Liver (tissue), 9 donors: ENCODE data around the gene NOX3. TPM values are rescaled to one million over a fixed set of nuclear protein-coding genes. Genes with fewer than 3 reads are reported as not detected.

Experiments
- DNase-seq: peaks from one replicate; pipeline ENCODE4 v3.0.0-alpha.2; 2017; ENCODE audit warnings: low spot score
- H3K27ac ChIP-seq, 2 donors: one replicate each; pipeline ENCODE4 v1.7.0; 2013; ENCODE audit warnings: inconsistent platforms in 2 of 2, low read length in 2 of 2, control low read depth in 1 of 2, low read depth in 1 of 2, mild to moderate bottlenecking in 1 of 2
- H3K27me3 ChIP-seq, 4 donors: one replicate each; pipeline versions ENCODE4 v1.6.1 to v1.7.0; 2013; ENCODE audit warnings: low read length in 3 of 4, inconsistent platforms in 1 of 4, mild to moderate bottlenecking in 1 of 4, moderate library complexity in 1 of 4; ENCODE audit not compliant: control insufficient read depth in 4 of 4, insufficient read depth in 4 of 4
- H3K36me3 ChIP-seq, 4 donors: one replicate each; pipeline versions ENCODE4 v1.6.1 to v1.7.0; 2013; ENCODE audit warnings: low read length in 3 of 4, mild to moderate bottlenecking in 3 of 4, low read depth in 1 of 4, moderate library complexity in 1 of 4; ENCODE audit not compliant: control insufficient read depth in 4 of 4, insufficient read depth in 3 of 4
- H3K4me1 ChIP-seq, 4 donors: one replicate each; pipeline versions ENCODE4 v1.6.1 to v1.7.0; 2013; ENCODE audit warnings: low read length in 3 of 4, mild to moderate bottlenecking in 3 of 4, moderate library complexity in 1 of 4; ENCODE audit not compliant: control insufficient read depth in 4 of 4, insufficient read depth in 4 of 4
- H3K4me3 ChIP-seq, 3 donors: one replicate each; pipeline versions ENCODE4 v1.6.1 to v1.7.0; 2013; ENCODE audit warnings: low read length in 3 of 3, control low read depth in 1 of 3, low read depth in 1 of 3, mild to moderate bottlenecking in 1 of 3
- H3K9ac ChIP-seq, 2 donors: one replicate each; pipeline ENCODE4 v1.7.0; 2013; ENCODE audit warnings: low read length in 2 of 2, mild to moderate bottlenecking in 2 of 2, moderate library complexity in 2 of 2, control low read depth in 1 of 2, low read depth in 1 of 2
- H3K9me3 ChIP-seq, 4 donors: one replicate each; pipeline versions ENCODE4 v1.6.1 to v1.7.0; 2013; ENCODE audit warnings: low read length in 3 of 4; ENCODE audit not compliant: control insufficient read depth in 4 of 4
- FOXA1 ChIP-seq: IDR thresholded peaks from 2 replicates; pipeline ENCODE4 v1.6.1; 2016; ENCODE audit warnings: antibody characterized with exemption
- FOXA2 ChIP-seq: IDR thresholded peaks from 2 replicates; pipeline ENCODE4 v1.6.1; 2016; ENCODE audit warnings: antibody characterized with exemption
- GABPA ChIP-seq, 2 donors: IDR thresholded peaks in 1 of 2; conservative IDR thresholded peaks in 1 of 2; 2 replicates each; pipeline ENCODE4 v1.6.1; 2016; ENCODE audit warnings: antibody characterized with exemption in 2 of 2, mild to moderate bottlenecking in 1 of 2, moderate library complexity in 1 of 2
- HNF4A ChIP-seq, 2 donors: conservative IDR thresholded peaks; 2 replicates each; pipeline ENCODE4 v1.6.1; 2016; ENCODE audit warnings: antibody characterized with exemption in 2 of 2, mild to moderate bottlenecking in 2 of 2
- HNF4G ChIP-seq: IDR thresholded peaks from 2 replicates; pipeline ENCODE4 v1.6.1; 2016; ENCODE audit warnings: antibody characterized with exemption
- JUND ChIP-seq, 2 donors: IDR thresholded peaks; 2 replicates each; pipeline ENCODE4 v1.6.1; 2016; ENCODE audit warnings: antibody characterized with exemption in 2 of 2
- RAD21 ChIP-seq, 2 donors: IDR thresholded peaks; 2 replicates each; pipeline ENCODE4 v1.6.1; 2016; ENCODE audit warnings: antibody characterized with exemption in 2 of 2, mild to moderate bottlenecking in 2 of 2
- RXRA ChIP-seq, 2 donors: IDR thresholded peaks; 2 replicates each; pipeline ENCODE4 v1.6.1; 2017 to 2018; ENCODE audit warnings: antibody characterized with exemption in 2 of 2, mild to moderate bottlenecking in 1 of 2
- SP1 ChIP-seq: IDR thresholded peaks from 2 replicates; pipeline ENCODE4 v1.6.1; 2018; ENCODE audit warnings: antibody characterized with exemption, mild to moderate bottlenecking
- TAF1 ChIP-seq: conservative IDR thresholded peaks from 2 replicates; pipeline ENCODE4 v1.6.1; 2016; ENCODE audit warnings: antibody characterized with exemption, mild to moderate bottlenecking
- YY1 ChIP-seq: IDR thresholded peaks from 2 replicates; pipeline ENCODE4 v1.6.1; 2016; ENCODE audit warnings: antibody characterized with exemption, mild to moderate bottlenecking
- WGBS: extraction: QIAGEN DNeasy Blood & Tissue Kit; methylation state at CpG from one replicate; pipeline ENCODE4 v1.1.7; 2013; 5-methylcytosine and 5-hydroxymethylcytosine counted together
- polyA plus RNA-seq, 2 donors: library from polyadenylated mRNA; stranded (reverse) in 1 of 2; unstranded in 1 of 2; fragments of 200-250 nt in 1 of 2; fragments of >200 nt in 1 of 2; fragmentation: Nextera tagmentation in 1 of 2; extraction: Ambion mirVana in 1 of 2; gene quantifications; one replicate each; pipeline versions ENCODE4 v1.2.1 to v1.2.3, GENCODE V29; 2013 to 2015
- total RNA-seq, 2 donors: library from RNA; depleted of rRNA; stranded (reverse); fragments of >200 nt; gene quantifications; one replicate each; pipeline ENCODE4 v1.2.3, GENCODE V29; 2014
- TF ChIP-seq, protein P1 (sequence below): IDR thresholded peaks from 2 replicates; pipeline ENCODE4 v1.6.1; 2016; ENCODE audit warnings: antibody characterized with exemption, mild to moderate bottlenecking
- TF ChIP-seq, protein P2 (sequence below): IDR thresholded peaks from 2 replicates; pipeline ENCODE4 v1.6.1; 2016; ENCODE audit warnings: antibody characterized with exemption
- TF ChIP-seq, protein P3 (sequence below): IDR thresholded peaks from 2 replicates; pipeline ENCODE4 v1.6.1; 2016; ENCODE audit warnings: antibody characterized with exemption
- TF ChIP-seq, protein P4 (sequence below): IDR thresholded peaks from 2 replicates; pipeline ENCODE4 v1.6.1; 2016; ENCODE audit warnings: antibody characterized with exemption
- donor health status: healthy.
- donor health status: healthy.
- donor health status: healthy.
- donor health status: healthy.
- donor health status: healthy.

Gene NOX3
- total and polyA plus RNA-seq, 4 donors: not detected

- TF ChIP-seq, protein P1, sequence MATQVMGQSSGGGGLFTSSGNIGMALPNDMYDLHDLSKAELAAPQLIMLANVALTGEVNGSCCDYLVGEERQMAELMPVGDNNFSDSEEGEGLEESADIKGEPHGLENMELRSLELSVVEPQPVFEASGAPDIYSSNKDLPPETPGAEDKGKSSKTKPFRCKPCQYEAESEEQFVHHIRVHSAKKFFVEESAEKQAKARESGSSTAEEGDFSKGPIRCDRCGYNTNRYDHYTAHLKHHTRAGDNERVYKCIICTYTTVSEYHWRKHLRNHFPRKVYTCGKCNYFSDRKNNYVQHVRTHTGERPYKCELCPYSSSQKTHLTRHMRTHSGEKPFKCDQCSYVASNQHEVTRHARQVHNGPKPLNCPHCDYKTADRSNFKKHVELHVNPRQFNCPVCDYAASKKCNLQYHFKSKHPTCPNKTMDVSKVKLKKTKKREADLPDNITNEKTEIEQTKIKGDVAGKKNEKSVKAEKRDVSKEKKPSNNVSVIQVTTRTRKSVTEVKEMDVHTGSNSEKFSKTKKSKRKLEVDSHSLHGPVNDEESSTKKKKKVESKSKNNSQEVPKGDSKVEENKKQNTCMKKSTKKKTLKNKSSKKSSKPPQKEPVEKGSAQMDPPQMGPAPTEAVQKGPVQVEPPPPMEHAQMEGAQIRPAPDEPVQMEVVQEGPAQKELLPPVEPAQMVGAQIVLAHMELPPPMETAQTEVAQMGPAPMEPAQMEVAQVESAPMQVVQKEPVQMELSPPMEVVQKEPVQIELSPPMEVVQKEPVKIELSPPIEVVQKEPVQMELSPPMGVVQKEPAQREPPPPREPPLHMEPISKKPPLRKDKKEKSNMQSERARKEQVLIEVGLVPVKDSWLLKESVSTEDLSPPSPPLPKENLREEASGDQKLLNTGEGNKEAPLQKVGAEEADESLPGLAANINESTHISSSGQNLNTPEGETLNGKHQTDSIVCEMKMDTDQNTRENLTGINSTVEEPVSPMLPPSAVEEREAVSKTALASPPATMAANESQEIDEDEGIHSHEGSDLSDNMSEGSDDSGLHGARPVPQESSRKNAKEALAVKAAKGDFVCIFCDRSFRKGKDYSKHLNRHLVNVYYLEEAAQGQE: no peak
- no peak for TF ChIP-seq RAD21 (IDR thresholded peaks at IDR 0.05)
- TF ChIP-seq TAF1: no peak
- TF ChIP-seq RXRA (IDR thresholded peaks at IDR 0.05): no peak
- no peak for TF ChIP-seq HNF4G
Measured at GRCh38 chr6:155352130-155352420, 103.6 kb downstream of the NOX3 start (continued).

GRCh38 chr6:155351273-155352129, 104.1 kb downstream of the NOX3 start:
- H3K9me3 ChIP-seq: peaks cover 3 to 13% (median 4%) of the 10 kb centered on the region in 4 donors
- H3K27ac ChIP-seq: no peak overlapping the region
- 81% methylated on average over 5 of the region's 5 CpGs for WGBS

More at GRCh38 chr6:155351273-155352129, 104.1 kb downstream of the NOX3 start:
- H3K4me3 ChIP-seq: no peak overlapping the region
- H3K27me3 ChIP-seq: no peaks in the 10 kb centered on the region
- no peaks in the 10 kb centered on the region for H3K36me3 ChIP-seq
- TF ChIP-seq SP1 (no peak), FOXA1 (no peak), RXRA (IDR thresholded peaks at IDR 0.05) (no peak), RAD21 (IDR thresholded peaks at IDR 0.05) (no peak), YY1 (no peak), GABPA (IDR thresholded peaks at IDR 0.05 in 1 of 2, conservative IDR thresholded peaks at IDR 0.05 in 1 of 2) (no peak), TAF1 (no peak), HNF4G (no peak), JUND (IDR thresholded peaks at IDR 0.05) (no peak), FOXA2 (no peak), HNF4A (conservative IDR thresholded peaks at IDR 0.05) (no peak)
- TF ChIP-seq, protein P2, sequence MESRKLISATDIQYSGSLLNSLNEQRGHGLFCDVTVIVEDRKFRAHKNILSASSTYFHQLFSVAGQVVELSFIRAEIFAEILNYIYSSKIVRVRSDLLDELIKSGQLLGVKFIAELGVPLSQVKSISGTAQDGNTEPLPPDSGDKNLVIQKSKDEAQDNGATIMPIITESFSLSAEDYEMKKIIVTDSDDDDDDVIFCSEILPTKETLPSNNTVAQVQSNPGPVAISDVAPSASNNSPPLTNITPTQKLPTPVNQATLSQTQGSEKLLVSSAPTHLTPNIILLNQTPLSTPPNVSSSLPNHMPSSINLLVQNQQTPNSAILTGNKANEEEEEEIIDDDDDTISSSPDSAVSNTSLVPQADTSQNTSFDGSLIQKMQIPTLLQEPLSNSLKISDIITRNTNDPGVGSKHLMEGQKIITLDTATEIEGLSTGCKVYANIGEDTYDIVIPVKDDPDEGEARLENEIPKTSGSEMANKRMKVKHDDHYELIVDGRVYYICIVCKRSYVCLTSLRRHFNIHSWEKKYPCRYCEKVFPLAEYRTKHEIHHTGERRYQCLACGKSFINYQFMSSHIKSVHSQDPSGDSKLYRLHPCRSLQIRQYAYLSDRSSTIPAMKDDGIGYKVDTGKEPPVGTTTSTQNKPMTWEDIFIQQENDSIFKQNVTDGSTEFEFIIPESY: no peak
- TF ChIP-seq, protein P1: no peak
- TF ChIP-seq, protein P3, sequence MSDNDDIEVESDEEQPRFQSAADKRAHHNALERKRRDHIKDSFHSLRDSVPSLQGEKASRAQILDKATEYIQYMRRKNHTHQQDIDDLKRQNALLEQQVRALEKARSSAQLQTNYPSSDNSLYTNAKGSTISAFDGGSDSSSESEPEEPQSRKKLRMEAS: no peak
- TF ChIP-seq, protein P4, sequence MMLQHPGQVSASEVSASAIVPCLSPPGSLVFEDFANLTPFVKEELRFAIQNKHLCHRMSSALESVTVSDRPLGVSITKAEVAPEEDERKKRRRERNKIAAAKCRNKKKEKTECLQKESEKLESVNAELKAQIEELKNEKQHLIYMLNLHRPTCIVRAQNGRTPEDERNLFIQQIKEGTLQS: no peak
- DNase-seq: no peak
- H3K9ac ChIP-seq: no peak overlapping the region
- no peaks in the 10 kb centered on the region for H3K4me1 ChIP-seq
